HepG2 (cell line): ENCODE data around the gene UGGT1. TPM values are rescaled to one million over a fixed set of nuclear protein-coding genes. Genes with fewer than 3 reads are reported as not detected.
A peak's percentile ranks its signal among the peaks of the same experiment; 100 is the strongest.

ENCODE experiments used
- BRD4 ChIP-seq: sonication (generic); formaldehyde crosslinking; IDR thresholded peaks from 2 replicates; pipeline ENCODE4 v1.4.0; 2020; ENCODE audit warnings: missing genetic modification reagents
- DPF2 ChIP-seq: sonication (generic); formaldehyde crosslinking; IDR thresholded peaks from 2 replicates; pipeline ENCODE4 v1.4.0; 2020; ENCODE audit warnings: mild to moderate bottlenecking, low read depth, missing genetic modification reagents, borderline replicate concordance
- GTF3A ChIP-seq: sonication (generic); formaldehyde crosslinking; conservative IDR thresholded peaks from 2 replicates; pipeline ENCODE4 v1.4.0; 2020; ENCODE audit warnings: mild to moderate bottlenecking, missing genetic modification reagents
- HDAC6 ChIP-seq: fragments of 200-600 bp; sonication (generic); IDR thresholded peaks from 2 replicates; pipeline ENCODE4 v1.7.0; 2017; ENCODE audit warnings: mild to moderate bottlenecking, antibody characterized with exemption, low read length, low read depth
- HOXD1 ChIP-seq: sonication (generic); formaldehyde crosslinking; IDR thresholded peaks from 2 replicates; pipeline ENCODE4 v1.5.0; 2020; ENCODE audit warnings: missing genetic modification reagents
- KLF13 ChIP-seq: sonication (generic); formaldehyde crosslinking; IDR thresholded peaks from 2 replicates; pipeline ENCODE4 v1.4.0; 2020; ENCODE audit warnings: mild to moderate bottlenecking, missing genetic modification reagents
- MED13 ChIP-seq: sonication (generic); formaldehyde crosslinking; IDR thresholded peaks from 2 replicates; pipeline ENCODE4 v1.5.0; 2020; ENCODE audit warnings: missing genetic modification reagents
- NFE2L1 ChIP-seq: sonication (generic); formaldehyde crosslinking; IDR thresholded peaks from 2 replicates; pipeline ENCODE4 v1.4.0; 2020; ENCODE audit warnings: missing genetic modification reagents, mild to moderate bottlenecking, borderline replicate concordance
- ONECUT2 ChIP-seq: sonication (generic); formaldehyde crosslinking; IDR thresholded peaks from 2 replicates; pipeline ENCODE4 v1.4.0; 2020; ENCODE audit warnings: missing genetic modification reagents
- POLR2AphosphoS5 ChIP-seq: IDR thresholded peaks from 2 replicates; pipeline ENCODE4 v1.6.1; 2012; ENCODE audit warnings: low read depth, low read length
- PPARG ChIP-seq: conservative IDR thresholded peaks from 2 replicates; pipeline ENCODE4 v1.6.1; 2016; ENCODE audit warnings: missing biosample characterization, missing genetic modification reagents
- RBFOX2 ChIP-seq: fragments of 200-400 bp; formaldehyde crosslinking; IDR thresholded peaks from 2 replicates; pipeline ENCODE4 v1.6.1; 2017; ENCODE audit warnings: low read depth, mild to moderate bottlenecking, low read length
- REL ChIP-seq: sonication (generic); formaldehyde crosslinking; conservative IDR thresholded peaks from 2 replicates; pipeline ENCODE4 v1.8.0; 2022; ENCODE audit warnings: mild to moderate bottlenecking, missing genetic modification reagents, moderate library complexity
- SMAD1 ChIP-seq: sonication (generic); formaldehyde crosslinking; IDR thresholded peaks from 2 replicates; pipeline ENCODE4 v1.4.0; 2020; ENCODE audit warnings: missing genetic modification reagents, low read depth, mild to moderate bottlenecking, borderline replicate concordance
- SUZ12 ChIP-seq: fragments of 150-350 bp; IDR thresholded peaks from 2 replicates; pipeline ENCODE4 v1.6.1; 2014; ENCODE audit warnings: low read depth, low read length
- XRCC5 ChIP-seq: fragments of 200-400 bp; formaldehyde crosslinking; optimal IDR thresholded peaks from 2 replicates; pipeline ENCODE3; 2017; ENCODE audit warnings: mild to moderate bottlenecking, low read length
- ZFX ChIP-seq: sonication (generic); formaldehyde crosslinking; IDR thresholded peaks from 2 replicates; pipeline ENCODE4 v1.4.0; 2020; ENCODE audit warnings: mild to moderate bottlenecking, low read depth, missing genetic modification reagents, moderate library complexity
- ZNF143 ChIP-seq: sonication (generic); formaldehyde crosslinking; IDR thresholded peaks from 2 replicates; pipeline ENCODE4 v1.4.0; 2020; ENCODE audit warnings: missing genetic modification reagents
- ZNF331 ChIP-seq: sonication (generic); formaldehyde crosslinking; IDR thresholded peaks from 2 replicates; pipeline ENCODE4 v1.4.0; 2020; ENCODE audit warnings: missing genetic modification reagents
- ZNF460 ChIP-seq: sonication (generic); formaldehyde crosslinking; IDR thresholded peaks from 2 replicates; pipeline ENCODE4 v1.5.1; 2020; ENCODE audit warnings: missing genetic modification reagents, mild to moderate bottlenecking, borderline replicate concordance
- ZNF510 ChIP-seq: sonication (generic); formaldehyde crosslinking; IDR thresholded peaks from 2 replicates; pipeline ENCODE4 v1.4.0; 2020; ENCODE audit warnings: low read depth, mild to moderate bottlenecking, missing genetic modification reagents
- ZNF766 ChIP-seq: sonication (generic); formaldehyde crosslinking; IDR thresholded peaks from 2 replicates; pipeline ENCODE4 v1.5.0; 2020; ENCODE audit warnings: missing genetic modification reagents, borderline replicate concordance
- ZNF839 ChIP-seq: sonication (generic); formaldehyde crosslinking; IDR thresholded peaks from 2 replicates; pipeline ENCODE4 v1.4.0; 2020; ENCODE audit warnings: missing genetic modification reagents, mild to moderate bottlenecking, borderline replicate concordance
- polyA plus RNA-seq, 8 experiments: library from polyadenylated mRNA; depleted of rRNA in 3 of 8; stranded (reverse) in 7 of 8; unstranded in 1 of 8; fragments of >200 nt; fragmentation: Illumina TruSeq in 4 of 8; extraction: Trizol in 4 of 8; gene quantifications; 2 replicates each; pipeline versions ENCODE4 v1.2.1 to v1.2.3, GENCODE V29; 2011 to 2016; ENCODE audit warnings: low read depth in 4 of 8, missing spikeins in 1 of 8, mixed read lengths in 1 of 8; ENCODE audit not compliant: insufficient read depth in 1 of 8
- total RNA-seq, 5 experiments: library from RNA; depleted of rRNA; stranded (reverse); fragments of >200 nt; fragmentation: Illumina TruSeq; extraction: Trizol; gene quantifications; 2 replicates each; pipeline ENCODE4 v1.2.3, GENCODE V29; 2016; ENCODE audit warnings: low read depth in 1 of 5
- TF ChIP-seq, protein P1 (sequence below): sonication (generic); formaldehyde crosslinking; IDR thresholded peaks from 2 replicates; pipeline ENCODE4 v1.8.0; 2022; ENCODE audit warnings: mild to moderate bottlenecking, missing genetic modification reagents, moderate library complexity
- TF ChIP-seq, protein P2 (sequence below): IDR thresholded peaks from 2 replicates; pipeline ENCODE4 v1.6.1; 2012; ENCODE audit warnings: inconsistent platforms
- TF ChIP-seq, protein P3 (sequence below): sonication (generic); formaldehyde crosslinking; IDR thresholded peaks from 2 replicates; pipeline ENCODE4 v1.5.0; 2020; ENCODE audit warnings: missing genetic modification reagents
- TF ChIP-seq, protein P4 (sequence below): sonication (generic); formaldehyde crosslinking; IDR thresholded peaks from 2 replicates; pipeline ENCODE4 v1.4.0; 2020; ENCODE audit warnings: missing genetic modification reagents
- TF ChIP-seq, protein P5 (sequence below): sonication (generic); formaldehyde crosslinking; IDR thresholded peaks from 2 replicates; pipeline ENCODE4 v1.4.0; 2020; ENCODE audit warnings: mild to moderate bottlenecking, missing genetic modification reagents

UGGT1 gene
- total and polyA plus RNA-seq, 2 of the 13 experiments (the other 11 are each of a cell fraction or from before 2014, with no cell fraction given): 35.8 to 83.2 TPM

DNA sequence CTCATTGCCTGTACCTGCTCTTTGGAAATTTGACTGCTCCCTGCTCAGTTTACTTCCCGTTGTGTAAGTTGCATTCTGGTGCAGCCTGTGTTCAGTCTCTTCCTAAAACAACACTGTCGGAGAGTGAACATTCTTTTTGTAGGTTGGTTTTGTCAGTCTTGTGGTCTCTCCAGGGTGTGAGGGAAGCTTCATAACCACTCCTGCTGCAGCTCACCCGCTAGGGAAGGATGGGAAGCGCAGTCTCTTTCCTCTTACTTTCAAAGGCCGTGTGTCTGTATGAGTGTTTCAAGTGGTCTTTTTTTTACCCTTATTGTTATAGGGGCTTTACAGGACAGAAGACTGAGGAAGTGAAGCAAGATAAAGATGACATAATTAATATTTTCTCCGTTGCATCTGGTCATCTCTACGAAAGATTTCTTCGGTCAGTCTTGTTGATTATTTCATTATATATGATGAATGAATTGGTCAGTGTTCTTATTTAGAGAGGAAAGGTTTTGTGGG is 87.2 kb downstream of the UGGT1 start (continued):
- TF ChIP-seq, protein P1, sequence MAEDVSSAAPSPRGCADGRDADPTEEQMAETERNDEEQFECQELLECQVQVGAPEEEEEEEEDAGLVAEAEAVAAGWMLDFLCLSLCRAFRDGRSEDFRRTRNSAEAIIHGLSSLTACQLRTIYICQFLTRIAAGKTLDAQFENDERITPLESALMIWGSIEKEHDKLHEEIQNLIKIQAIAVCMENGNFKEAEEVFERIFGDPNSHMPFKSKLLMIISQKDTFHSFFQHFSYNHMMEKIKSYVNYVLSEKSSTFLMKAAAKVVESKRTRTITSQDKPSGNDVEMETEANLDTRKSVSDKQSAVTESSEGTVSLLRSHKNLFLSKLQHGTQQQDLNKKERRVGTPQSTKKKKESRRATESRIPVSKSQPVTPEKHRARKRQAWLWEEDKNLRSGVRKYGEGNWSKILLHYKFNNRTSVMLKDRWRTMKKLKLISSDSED (CRISPR knock-in tag): no peak
- no peak for TF ChIP-seq XRCC5
- peak; percentile 79; the same call in 1 of the 2 replicates for TF ChIP-seq GTF3A (CRISPR knock-in tag)
- TF ChIP-seq ZFX (CRISPR knock-in tag): no peak
- no peak for TF ChIP-seq SUZ12
- TF ChIP-seq, protein P2, sequence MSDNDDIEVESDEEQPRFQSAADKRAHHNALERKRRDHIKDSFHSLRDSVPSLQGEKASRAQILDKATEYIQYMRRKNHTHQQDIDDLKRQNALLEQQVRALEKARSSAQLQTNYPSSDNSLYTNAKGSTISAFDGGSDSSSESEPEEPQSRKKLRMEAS: no peak
- TF ChIP-seq HDAC6: 0 out of 2 replicates have a peak, but pooled peaks have one; percentile 27
- no peak for TF ChIP-seq KLF13 (CRISPR knock-in tag)
- TF ChIP-seq, protein P3, sequence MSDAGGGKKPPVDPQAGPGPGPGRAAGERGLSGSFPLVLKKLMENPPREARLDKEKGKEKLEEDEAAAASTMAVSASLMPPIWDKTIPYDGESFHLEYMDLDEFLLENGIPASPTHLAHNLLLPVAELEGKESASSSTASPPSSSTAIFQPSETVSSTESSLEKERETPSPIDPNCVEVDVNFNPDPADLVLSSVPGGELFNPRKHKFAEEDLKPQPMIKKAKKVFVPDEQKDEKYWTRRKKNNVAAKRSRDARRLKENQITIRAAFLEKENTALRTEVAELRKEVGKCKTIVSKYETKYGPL (CRISPR knock-in tag): no peak
- no peak for TF ChIP-seq MED13 (CRISPR knock-in tag)
- TF ChIP-seq, protein P4, sequence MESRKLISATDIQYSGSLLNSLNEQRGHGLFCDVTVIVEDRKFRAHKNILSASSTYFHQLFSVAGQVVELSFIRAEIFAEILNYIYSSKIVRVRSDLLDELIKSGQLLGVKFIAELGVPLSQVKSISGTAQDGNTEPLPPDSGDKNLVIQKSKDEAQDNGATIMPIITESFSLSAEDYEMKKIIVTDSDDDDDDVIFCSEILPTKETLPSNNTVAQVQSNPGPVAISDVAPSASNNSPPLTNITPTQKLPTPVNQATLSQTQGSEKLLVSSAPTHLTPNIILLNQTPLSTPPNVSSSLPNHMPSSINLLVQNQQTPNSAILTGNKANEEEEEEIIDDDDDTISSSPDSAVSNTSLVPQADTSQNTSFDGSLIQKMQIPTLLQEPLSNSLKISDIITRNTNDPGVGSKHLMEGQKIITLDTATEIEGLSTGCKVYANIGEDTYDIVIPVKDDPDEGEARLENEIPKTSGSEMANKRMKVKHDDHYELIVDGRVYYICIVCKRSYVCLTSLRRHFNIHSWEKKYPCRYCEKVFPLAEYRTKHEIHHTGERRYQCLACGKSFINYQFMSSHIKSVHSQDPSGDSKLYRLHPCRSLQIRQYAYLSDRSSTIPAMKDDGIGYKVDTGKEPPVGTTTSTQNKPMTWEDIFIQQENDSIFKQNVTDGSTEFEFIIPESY (CRISPR knock-in tag): peak; percentile 88; the same call in 1 of the 2 replicates
- 0 out of 2 replicates have a peak, but pooled peaks have one; percentile 36 for TF ChIP-seq DPF2 (CRISPR knock-in tag)
- TF ChIP-seq ZNF766 (CRISPR knock-in tag): no peak
- TF ChIP-seq NFE2L1 (CRISPR knock-in tag): no peak
- TF ChIP-seq ZNF143 (CRISPR knock-in tag): no peak
- TF ChIP-seq ZNF331 (CRISPR knock-in tag): no peak
- TF ChIP-seq ONECUT2: no peak
- 0 out of 2 replicates have a peak, but pooled peaks have one; percentile 56 for TF ChIP-seq ZNF510 (CRISPR knock-in tag)
- no peak for TF ChIP-seq PPARG
- TF ChIP-seq BRD4: 0 out of 2 replicates have a peak, but pooled peaks have one; percentile 39
- TF ChIP-seq REL (CRISPR knock-in tag): no peak
- no peak for TF ChIP-seq ZNF460 (CRISPR knock-in tag)
- TF ChIP-seq RBFOX2: peak; percentile 2; the same call in 1 of the 2 replicates
- TF ChIP-seq, protein P5, sequence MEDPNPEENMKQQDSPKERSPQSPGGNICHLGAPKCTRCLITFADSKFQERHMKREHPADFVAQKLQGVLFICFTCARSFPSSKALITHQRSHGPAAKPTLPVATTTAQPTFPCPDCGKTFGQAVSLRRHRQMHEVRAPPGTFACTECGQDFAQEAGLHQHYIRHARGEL (CRISPR knock-in tag): no peak
- no peak for TF ChIP-seq ZNF839 (CRISPR knock-in tag)
- TF ChIP-seq HOXD1 (CRISPR knock-in tag): no peak
- TF ChIP-seq POLR2AphosphoS5: 0 out of 2 replicates have a peak, but pooled peaks have one; percentile 16
- TF ChIP-seq SMAD1 (CRISPR knock-in tag): no peak
